T-cell (primary cell): ENCODE data around the gene MDFI. TPM values are rescaled to one million over a fixed set of nuclear protein-coding genes. Genes with fewer than 3 reads are reported as not detected.

Experiments used
- ATAC-seq, 4 experiments: fragments of 200-7000 bp in 3 of 4; fragments of 150-1000 bp in 1 of 4; cut with Tn5 transposase; replicated peaks in 1 of 4; 1 replicate in 3 of 4; 2 replicates in 1 of 4; pipeline ENCODE4 v1.10.0; 2021; ENCODE audit warnings: moderate library complexity in 3 of 4, mild to moderate bottlenecking in 2 of 4, moderate number of reproducible peaks in 1 of 4
- CTCF ChIA-PET, 2 donors: fragments of 300-600 bp; sonication (Branson Sonifier 250); formaldehyde crosslinking; loops; one replicate each; lab custom pipeline; 2022; ENCODE audit warnings: antibody characterized with exemption in 2 of 2; lab: Charles Lee
- POLR2A ChIA-PET, 2 donors: fragments of 300-600 bp; sonication (Branson Sonifier 250); formaldehyde crosslinking; loops; one replicate each; lab custom pipeline; 2022; ENCODE audit warnings: antibody characterized with exemption in 2 of 2; lab: Charles Lee
- DNase-seq, 35 experiments: peaks; one replicate each; pipeline versions ENCODE4 v3.0.0 to v3.0.0-alpha.2; 2013 to 2023
- H3K27ac ChIP-seq: one replicate; pipeline ENCODE4 v1.5.1; 2013; ENCODE audit warnings: low read length
- H3K27me3 ChIP-seq, 2 experiments: replicated peaks in 1 of 2; 1 replicate in 1 of 2; 2 replicates in 1 of 2; pipeline versions ENCODE4 v1.6.1 to v1.7.0; 2013; ENCODE audit warnings: low read length in 1 of 2, mixed read lengths in 1 of 2; ENCODE audit not compliant: control insufficient read depth in 2 of 2, insufficient read depth in 2 of 2; ENCODE audit errors: extremely low read depth in 1 of 2
- H3K36me3 ChIP-seq, 2 donors: 1 replicate in 1 of 2; 2 replicates in 1 of 2; pipeline versions ENCODE4 v1.6.1 to v1.7.0; 2013; ENCODE audit warnings: low read length in 1 of 2; ENCODE audit not compliant: control insufficient read depth in 2 of 2, insufficient read depth in 1 of 2; ENCODE audit errors: extremely low read depth in 1 of 2
- H3K4me1 ChIP-seq, 2 experiments: 1 replicate in 1 of 2; 2 replicates in 1 of 2; pipeline versions ENCODE4 v1.6.1 to v1.7.0; 2013; ENCODE audit warnings: low read length in 2 of 2, mixed read lengths in 1 of 2; ENCODE audit not compliant: insufficient read depth in 2 of 2, control insufficient read depth in 1 of 2; ENCODE audit errors: extremely low read depth in 1 of 2
- H3K4me3 ChIP-seq, 2 donors: 1 replicate in 1 of 2; 2 replicates in 1 of 2; pipeline versions ENCODE4 v1.5.1 to v1.7.0; 2013; ENCODE audit warnings: mild to moderate bottlenecking in 2 of 2, low read length in 1 of 2, moderate library complexity in 1 of 2; ENCODE audit not compliant: control insufficient read depth in 1 of 2; ENCODE audit errors: extremely low read depth in 1 of 2
- H3K9me3 ChIP-seq: 2 replicates; pipeline ENCODE4 v1.7.0; 2013
- H3K27ac Mint-ChIP-seq, 2 donors: one replicate each; pipeline ENCODE4 v1.8.0; 2020 to 2021; ENCODE audit warnings: mild to moderate bottlenecking in 2 of 2, mixed read lengths in 2 of 2
- H3K27me3 Mint-ChIP-seq, 2 donors: one replicate each; pipeline ENCODE4 v1.8.0; 2021 to 2022; ENCODE audit warnings: mixed read lengths in 2 of 2
- H3K36me3 Mint-ChIP-seq: one replicate; pipeline ENCODE4 v1.8.0; 2021; ENCODE audit warnings: mixed read lengths
- H3K4me1 Mint-ChIP-seq, 3 donors: one replicate each; pipeline ENCODE4 v1.8.0; 2020 to 2022; ENCODE audit warnings: mixed read lengths in 3 of 3, mild to moderate bottlenecking in 1 of 3
- H3K4me3 Mint-ChIP-seq, 3 donors: one replicate each; pipeline ENCODE4 v1.8.0; 2020 to 2022; ENCODE audit warnings: mild to moderate bottlenecking in 3 of 3, mixed read lengths in 3 of 3, moderate library complexity in 3 of 3
- H3K9me3 Mint-ChIP-seq, 3 donors: one replicate each; pipeline ENCODE4 v1.8.0; 2020 to 2022; ENCODE audit warnings: mixed read lengths in 3 of 3
- WGBS: methylation state at CpG from one replicate; pipeline ENCODE4 v1.1.5; 2013; ENCODE audit warnings: missing lambda C conversion rate; ENCODE audit not compliant: insufficient coverage; 5-methylcytosine and 5-hydroxymethylcytosine counted together
- total RNA-seq, 35 experiments: library from RNA in 6 of 35; stranded (reverse) in 6 of 35; fragments of 120-200 nt in 1 of 35; gene quantifications; one replicate each; pipeline versions ENCODE4 v1.2.1 to v1.2.4 and lab custom pipeline; 2013 to 2026

Gene MDFI
- total RNA-seq, 5 donors from 2014 or later (not counting 1 experiment from before 2014, with no cell fraction given): not detected

GRCh38 chr6:41648921-41649320, 10.7 kb downstream of the MDFI start:
- no peaks in the 10 kb centered on the region for H3K4me1 Mint-ChIP-seq
- peaks cover 0 to 49% of the 10 kb centered on the region in 2 experiments for H3K27me3 ChIP-seq
- H3K36me3 Mint-ChIP-seq: no peaks in the 10 kb centered on the region
- ChIA-PET POLR2A (no interaction called here), CTCF (no interaction called here)
- WGBS: 88% methylated on average over 1 of the region's 5 CpGs
- no peaks in the 10 kb centered on the region for H3K9me3 Mint-ChIP-seq
- peaks cover 7 to 23% of the 10 kb centered on the region in 2 donors for H3K27me3 Mint-ChIP-seq
- no peak overlapping the region for H3K4me3 Mint-ChIP-seq
- DNase-seq (no peak), ATAC-seq (no peak)
- H3K27ac ChIP-seq: no peak overlapping the region
- H3K9me3 ChIP-seq: no peaks in the 10 kb centered on the region
- H3K4me3 ChIP-seq: no peak overlapping the region
- no peaks in the 10 kb centered on the region for H3K4me1 ChIP-seq
- no peak overlapping the region for H3K27ac Mint-ChIP-seq
- no peaks in the 10 kb centered on the region for H3K36me3 ChIP-seq

DNA sequence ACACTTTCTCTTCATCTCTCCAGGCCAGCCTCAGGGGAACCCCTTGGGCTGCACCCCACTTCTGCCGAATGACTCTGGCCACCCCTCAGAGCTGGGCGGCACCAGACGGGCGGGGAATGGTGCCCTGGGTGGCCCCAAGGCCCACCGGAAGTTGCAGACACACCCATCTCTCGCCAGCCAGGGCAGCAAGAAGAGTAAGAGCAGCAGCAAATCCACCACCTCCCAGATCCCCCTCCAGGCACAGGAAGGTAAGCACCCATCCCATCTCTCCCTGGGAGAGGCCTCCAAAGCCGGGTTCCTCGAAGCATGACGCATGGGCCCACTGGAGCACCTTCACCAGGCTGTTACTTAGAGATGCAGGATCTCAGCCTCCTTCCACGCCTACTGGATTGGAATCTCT, 11.3 kb downstream of the MDFI start:
- ATAC-seq (no peak), DNase-seq (no peak)
- POLR2A ChIA-PET: no interaction called here
- H3K9me3 Mint-ChIP-seq: no peaks in the 10 kb centered on the region
- 80% methylated on average over 6 of the region's 10 CpGs for WGBS
- Histone ChIP-seq H3K36me3 (no peaks in the 10 kb centered on the region), H3K4me3 (no peak overlapping the region), H3K9me3 (no peaks in the 10 kb centered on the region), H3K27me3 (peaks cover 0 to 45% of the 10 kb centered on the region in 2 experiments), H3K27ac (no peak overlapping the region), H3K4me1 (no peaks in the 10 kb centered on the region)
- CTCF ChIA-PET: no interaction called here
- H3K4me3 Mint-ChIP-seq: no peak overlapping the region
- peaks cover 7 to 23% of the 10 kb centered on the region in 2 donors for H3K27me3 Mint-ChIP-seq
- no peak overlapping the region for H3K27ac Mint-ChIP-seq
- H3K36me3 Mint-ChIP-seq: no peaks in the 10 kb centered on the region
- no peaks in the 10 kb centered on the region for H3K4me1 Mint-ChIP-seq

- POLR2A ChIA-PET: no interaction called here
- H3K9me3 ChIP-seq: no peaks in the 10 kb centered on the region
- CTCF ChIA-PET: no interaction called here
- no peaks in the 10 kb centered on the region for H3K36me3 ChIP-seq
- no peaks in the 10 kb centered on the region for H3K4me1 Mint-ChIP-seq
- no peaks in the 10 kb centered on the region for H3K36me3 Mint-ChIP-seq
- no peaks in the 10 kb centered on the region for H3K4me1 ChIP-seq
- no peak overlapping the region for H3K4me3 ChIP-seq
- H3K27ac ChIP-seq: no peak overlapping the region
- H3K27me3 ChIP-seq: peaks cover 0 to 46% of the 10 kb centered on the region in 2 experiments
- H3K4me3 Mint-ChIP-seq: no peak overlapping the region
- no peaks in the 10 kb centered on the region for H3K9me3 Mint-ChIP-seq
- ATAC-seq: no peak
- no peak overlapping the region for H3K27ac Mint-ChIP-seq
- WGBS: 63% methylated on average over 1 of the region's 2 CpGs
- DNase-seq: no peak
- H3K27me3 Mint-ChIP-seq: peaks cover 7 to 24% of the 10 kb centered on the region in 2 donors
Observed at GRCh38 chr6:41650120-41650519, 11.9 kb downstream of the MDFI start.

- H3K4me3 ChIP-seq: no peak overlapping the region
- ChIA-PET POLR2A (no interaction called here), CTCF (no interaction called here)
- no peaks in the 10 kb centered on the region for H3K36me3 ChIP-seq
- Mint-ChIP-seq H3K27me3 (peaks cover 0 to 21% of the 10 kb centered on the region in 2 donors), H3K36me3 (no peaks in the 10 kb centered on the region), H3K4me3 (no peak overlapping the region), H3K4me1 (no peaks in the 10 kb centered on the region), H3K27ac (peak overlapping the region in 1 of 2 donors; percentile 6), H3K9me3 (no peaks in the 10 kb centered on the region)
- no peaks in the 10 kb centered on the region for H3K4me1 ChIP-seq
- ATAC-seq (no peak), DNase-seq (no peak)
- WGBS: 83% methylated on average over 9 of the region's 11 CpGs
- H3K9me3 ChIP-seq: no peaks in the 10 kb centered on the region
- H3K27ac ChIP-seq: no peak overlapping the region
- peaks cover 0 to 48% of the 10 kb centered on the region in 2 experiments for H3K27me3 ChIP-seq
Observed at GRCh38 chr6:41651246-41651961, 13.1 kb downstream of the MDFI start.

DNA sequence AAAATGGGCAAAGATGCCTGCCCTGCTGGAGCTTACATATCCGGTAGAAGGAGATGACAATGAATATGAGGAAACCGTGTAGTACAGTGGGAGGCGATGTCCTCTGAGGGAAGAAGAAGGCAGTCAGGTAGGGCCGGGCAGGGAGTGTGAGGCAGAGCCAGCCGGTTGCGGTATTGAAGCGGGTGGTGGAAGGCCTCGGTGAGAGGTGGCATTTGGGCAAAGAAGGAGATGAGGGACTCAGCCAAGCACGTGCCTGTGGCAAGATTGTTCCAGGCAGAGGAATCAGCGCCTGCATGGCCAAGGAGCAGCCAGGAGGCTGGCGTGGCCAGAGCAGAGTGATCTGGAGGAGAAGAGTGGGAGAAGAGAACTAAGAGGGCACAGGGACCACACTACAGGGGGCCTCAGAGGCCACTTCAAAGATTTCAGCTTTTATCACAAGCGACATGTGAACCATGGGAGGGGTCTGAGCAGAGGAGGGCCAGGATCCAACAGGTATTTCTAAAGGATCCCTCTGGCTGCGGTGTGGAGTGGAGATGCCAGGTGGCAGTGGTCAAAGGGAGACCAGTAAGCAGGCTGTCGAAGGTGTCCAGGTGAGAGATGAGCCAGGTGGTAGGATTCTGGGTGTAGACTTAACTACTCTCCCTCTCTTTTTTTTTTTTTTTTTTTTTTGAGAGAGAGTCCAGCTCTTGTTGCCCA, 13.8 kb downstream of the MDFI start:
- Histone ChIP-seq H3K36me3 (no peaks in the 10 kb centered on the region), H3K9me3 (no peaks in the 10 kb centered on the region), H3K27ac (no peak overlapping the region), H3K4me3 (no peak overlapping the region), H3K4me1 (no peaks in the 10 kb centered on the region), H3K27me3 (peaks cover 0 to 49% of the 10 kb centered on the region in 2 experiments)
- no peak for ATAC-seq
- ChIA-PET POLR2A (no interaction called here), CTCF (no interaction called here)
- Mint-ChIP-seq H3K27ac (peak overlapping the region in 1 of 2 donors; percentile 6), H3K9me3 (no peaks in the 10 kb centered on the region), H3K4me1 (no peaks in the 10 kb centered on the region), H3K36me3 (no peaks in the 10 kb centered on the region), H3K27me3 (peaks cover 0 to 24% of the 10 kb centered on the region in 2 donors), H3K4me3 (no peak overlapping the region)
- DNase-seq: no peak
- 79% methylated on average over 11 of the region's 14 CpGs for WGBS

GRCh38 chr6:41652866-41653652, 14.8 kb downstream of the MDFI start:
- Histone ChIP-seq H3K9me3 (no peaks in the 10 kb centered on the region), H3K27ac (no peak overlapping the region), H3K36me3 (no peaks in the 10 kb centered on the region), H3K27me3 (peaks cover 0 to 56% of the 10 kb centered on the region in 2 experiments), H3K4me1 (no peaks in the 10 kb centered on the region), H3K4me3 (no peak overlapping the region)
- no peak for DNase-seq
- H3K27ac Mint-ChIP-seq: no peak overlapping the region
- no peaks in the 10 kb centered on the region for H3K36me3 Mint-ChIP-seq
- WGBS: 88% methylated on average over 29 of the region's 32 CpGs
- CTCF ChIA-PET: no interaction called here
- peaks cover 7 to 32% of the 10 kb centered on the region in 2 donors for H3K27me3 Mint-ChIP-seq
- POLR2A ChIA-PET: no interaction called here
- no peaks in the 10 kb centered on the region for H3K4me1 Mint-ChIP-seq
- H3K4me3 Mint-ChIP-seq: no peak overlapping the region
- no peak for ATAC-seq
- no peaks in the 10 kb centered on the region for H3K9me3 Mint-ChIP-seq
